GM19455 (cell line): ENCODE results near the gene NCK2.
A peak's percentile ranks its signal among the peaks of the same experiment; 100 is the strongest.

ENCODE experiments used
- ATAC-seq: cut with Tn5 transposase; IDR thresholded peaks from one replicate; pipeline ENCODE4 v1.9.1; 2021; ENCODE audit not compliant: unreplicated experiment

Gene NCK2

DNA sequence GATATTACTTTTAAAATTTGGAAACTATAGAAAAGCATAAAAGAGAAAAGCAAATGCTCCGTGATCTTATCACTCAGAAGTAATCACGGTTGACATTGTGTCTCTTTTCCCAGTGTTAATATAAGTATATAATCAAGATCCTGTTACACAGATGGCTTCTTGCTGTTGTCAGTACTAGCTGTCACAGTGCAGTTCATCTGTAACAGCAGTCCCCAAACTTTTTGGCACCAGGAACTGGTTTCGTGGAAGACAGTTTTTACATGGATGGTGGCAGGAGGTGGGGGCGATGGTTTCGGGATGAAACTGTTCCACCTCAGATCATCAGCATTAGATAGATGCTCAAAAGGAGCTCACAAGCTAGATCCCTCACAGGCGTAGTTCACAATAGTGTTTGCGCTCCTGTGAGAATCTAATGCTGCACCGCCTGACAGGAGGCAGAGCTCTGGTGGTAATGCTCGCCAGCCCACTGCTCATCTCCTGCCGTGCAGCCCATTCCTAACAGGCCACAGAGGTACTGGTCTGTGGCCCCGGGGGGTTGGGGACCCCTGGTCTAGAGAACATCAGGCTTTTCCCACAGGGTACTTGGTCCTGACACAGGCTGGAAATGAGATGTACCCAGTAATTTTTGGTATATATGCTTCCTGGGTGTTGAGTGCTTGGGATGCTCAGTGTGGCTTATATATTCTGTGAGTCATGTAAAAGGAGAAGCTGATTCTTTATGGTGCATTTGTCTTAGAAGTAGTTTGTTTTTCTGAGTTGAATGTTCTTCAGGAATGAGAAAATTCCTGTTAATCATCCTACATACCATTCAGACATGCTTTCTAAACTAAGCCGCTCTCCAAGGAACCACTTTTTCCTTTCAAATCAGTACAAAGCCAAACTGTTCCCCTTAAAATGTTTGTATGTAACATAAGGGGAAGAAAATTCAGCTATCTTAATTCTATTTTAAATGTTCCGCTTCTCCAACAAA, 121.8 kb downstream of the NCK2 start:
- no peak for ATAC-seq

DNA sequence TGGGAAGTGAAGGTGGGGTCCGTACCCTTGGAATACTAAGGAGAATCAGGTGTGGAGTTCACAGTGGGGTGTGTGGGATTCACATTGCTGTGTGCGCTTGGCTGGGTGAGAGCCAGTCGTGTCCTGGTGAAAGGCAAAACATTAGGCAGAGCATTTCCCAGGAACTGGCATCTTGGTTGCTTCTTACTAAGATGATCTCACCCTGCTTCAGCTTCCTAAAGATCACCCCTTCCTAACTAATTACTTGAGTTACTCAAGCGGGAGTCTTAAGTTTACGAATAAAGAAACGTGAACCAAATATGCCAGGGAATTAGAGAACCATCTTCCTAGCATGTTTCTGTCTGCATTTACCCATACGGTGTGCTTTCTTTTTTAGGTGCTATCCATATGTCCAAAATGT, 122.9 kb downstream of the NCK2 start:
- no peak for ATAC-seq

DNA sequence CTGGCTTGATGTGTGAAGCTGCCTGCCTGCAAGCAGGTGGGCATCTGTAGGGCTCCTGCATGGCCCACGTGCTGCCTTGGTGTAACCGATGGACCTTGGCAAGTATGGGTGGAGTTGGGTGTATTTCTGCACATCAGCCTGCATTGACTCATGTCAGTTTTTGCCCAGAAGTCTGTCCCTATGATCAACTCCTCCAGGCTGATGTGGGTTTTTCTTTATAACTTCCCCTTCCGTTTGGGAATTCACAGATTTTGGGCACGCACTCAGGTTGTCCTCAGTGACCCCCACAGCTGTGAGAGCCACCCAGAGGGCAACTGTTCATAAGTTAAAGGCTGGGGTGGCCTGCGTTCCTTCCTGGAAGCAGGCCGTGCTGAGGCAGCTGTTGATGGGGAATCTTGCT, 123.3 kb downstream of the NCK2 start:
- no peak for ATAC-seq

DNA sequence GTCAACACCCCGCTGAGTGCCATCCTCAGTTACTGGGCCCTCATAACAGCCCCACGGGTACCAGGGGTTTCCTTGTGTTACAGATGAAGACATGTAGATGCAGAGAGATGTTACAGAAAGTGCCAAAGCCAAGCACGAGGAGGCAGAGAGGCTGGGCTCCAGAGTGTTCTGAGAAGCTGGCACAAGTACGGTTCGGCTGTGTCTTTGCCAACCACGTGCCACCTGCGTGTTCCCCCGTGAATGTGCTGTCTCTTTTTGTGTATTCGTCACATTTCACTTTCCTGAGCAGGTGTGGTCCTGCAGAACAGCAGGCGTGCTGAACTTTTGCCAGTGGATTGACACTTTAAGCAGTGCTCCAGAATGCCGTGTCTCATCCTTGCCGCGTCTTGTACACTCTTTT, 124.6 kb downstream of the NCK2 start:
- ATAC-seq, result no peak

DNA sequence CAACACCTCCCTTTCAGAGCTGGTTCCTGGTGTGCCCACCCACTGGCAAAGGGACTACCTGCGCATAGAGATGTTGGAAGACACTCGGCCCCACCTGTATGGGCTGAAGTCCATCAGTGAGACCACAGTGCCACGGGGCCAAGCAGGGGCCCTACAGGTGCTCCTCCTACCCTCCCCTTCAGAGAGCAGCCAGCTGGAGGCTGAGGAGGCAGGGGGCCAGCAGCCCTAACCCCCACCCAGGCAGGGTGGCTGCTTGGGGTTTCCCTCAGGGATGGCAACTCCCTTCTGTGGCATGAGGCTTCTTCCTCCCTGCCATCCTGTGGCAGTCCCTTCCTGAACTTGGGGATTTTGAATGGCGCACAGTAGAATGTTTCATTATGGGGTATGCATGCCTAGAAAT, 125.3 kb downstream of the NCK2 start:
- no peak for ATAC-seq

DNA sequence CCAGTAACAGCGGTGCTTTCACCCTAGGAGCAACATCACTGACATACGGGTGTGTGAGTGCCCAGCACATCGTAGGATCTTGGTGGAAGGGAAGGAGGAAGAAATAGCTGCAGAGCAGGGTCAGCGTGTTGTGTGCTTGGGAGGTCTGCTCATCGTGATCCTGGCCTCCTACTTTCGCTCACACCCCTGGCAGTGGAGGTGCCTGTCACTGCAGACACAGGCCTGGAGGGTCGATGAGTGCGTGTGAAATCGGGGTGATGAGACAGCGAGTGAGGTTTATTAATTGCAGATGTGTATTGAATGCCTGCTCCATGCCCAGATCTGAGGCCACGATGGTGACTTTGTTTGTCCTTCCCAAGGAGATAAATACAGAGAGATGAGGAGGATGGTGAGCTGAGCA, 126.1 kb downstream of the NCK2 start:
- no peak for ATAC-seq

DNA sequence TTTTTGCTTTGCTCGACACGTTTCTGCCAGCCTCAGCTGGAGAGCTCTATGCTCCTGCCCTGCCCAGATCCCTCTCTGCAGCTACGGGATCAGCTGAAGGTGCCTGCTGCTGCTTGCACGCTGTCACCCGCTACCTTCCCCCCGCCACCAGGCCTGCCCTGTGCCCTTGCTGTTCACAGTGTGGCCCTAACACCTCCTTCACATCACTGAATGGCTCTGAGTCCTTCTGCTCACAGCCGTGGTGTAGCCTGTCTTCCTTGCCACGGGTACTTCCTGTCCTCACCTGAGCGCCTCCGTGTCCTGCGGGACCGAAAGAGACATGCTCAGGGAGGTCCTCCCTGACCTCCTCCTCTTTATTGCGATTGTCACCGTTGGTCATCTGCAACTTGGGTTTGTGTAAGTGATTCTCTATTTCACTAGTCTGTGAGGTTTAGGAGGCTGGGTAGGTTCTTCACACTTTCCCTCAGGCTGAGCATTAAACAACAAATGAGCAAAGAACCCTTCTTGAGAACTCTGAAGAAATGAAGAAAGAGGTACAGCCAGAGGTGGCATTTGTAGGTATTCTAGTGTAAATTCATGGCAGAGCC, 127.5 kb downstream of the NCK2 start:
- ATAC-seq, result no peak

DNA sequence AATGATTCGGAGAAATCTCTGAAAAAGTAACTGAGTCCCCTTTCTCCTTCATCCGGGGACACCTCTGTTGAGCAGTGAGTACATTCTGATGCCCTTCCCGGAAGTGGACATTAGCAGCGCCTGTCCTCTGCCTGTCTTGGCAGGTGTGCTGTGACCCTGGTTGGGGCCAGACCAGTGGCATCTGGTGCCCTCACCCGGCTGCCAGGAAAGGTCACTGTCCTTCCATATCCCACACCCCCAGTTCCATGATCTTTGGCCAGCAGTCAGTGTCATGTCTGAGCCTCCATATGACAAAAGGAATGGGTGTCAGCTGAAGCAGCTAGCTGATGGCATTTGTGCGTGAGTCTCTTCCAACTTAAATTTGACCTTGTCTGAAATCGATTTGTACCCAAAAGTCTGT, 128.1 kb downstream of the NCK2 start:
- ATAC-seq, result no peak

DNA sequence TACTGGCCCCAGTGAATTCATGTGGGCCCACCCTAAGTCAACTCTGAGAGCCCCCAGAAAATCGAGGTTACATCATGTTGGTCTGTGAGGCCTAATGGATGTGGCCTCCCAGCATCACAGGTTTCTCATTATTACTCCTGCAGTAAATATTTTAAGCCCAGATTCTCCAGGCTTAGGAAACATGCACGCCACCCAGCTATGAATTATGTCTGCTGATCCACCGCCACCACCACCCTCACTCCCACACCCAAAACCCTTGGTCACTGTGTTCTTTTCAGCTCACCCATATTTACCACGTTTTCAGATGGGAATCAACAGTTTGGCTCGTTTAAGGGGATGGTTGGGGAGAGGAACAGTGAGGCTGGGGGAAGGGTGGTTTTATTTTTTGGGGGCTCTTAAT, 128.6 kb downstream of the NCK2 start:
- ATAC-seq, result peak; percentile 3

DNA sequence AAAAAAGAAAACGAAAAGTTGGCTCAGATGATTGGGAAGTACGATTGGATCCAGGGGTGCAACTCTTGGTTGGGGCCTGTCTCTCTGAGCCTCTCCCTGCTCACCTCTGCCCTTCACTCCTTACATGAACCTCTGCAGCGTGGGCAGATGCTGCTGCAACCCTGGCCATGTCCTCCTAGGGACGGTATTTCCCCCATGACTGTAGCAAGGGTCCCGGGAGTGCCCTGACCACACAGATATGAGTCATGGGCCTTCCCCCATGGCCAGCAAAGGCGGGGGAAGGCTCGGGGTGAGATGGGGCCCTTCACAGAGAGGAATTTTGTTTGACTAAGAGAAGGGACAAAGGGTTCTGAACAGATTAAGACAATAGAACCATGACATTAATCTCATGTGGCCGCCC, 129.0 kb downstream of the NCK2 start:
- peak; percentile 75 for ATAC-seq

DNA sequence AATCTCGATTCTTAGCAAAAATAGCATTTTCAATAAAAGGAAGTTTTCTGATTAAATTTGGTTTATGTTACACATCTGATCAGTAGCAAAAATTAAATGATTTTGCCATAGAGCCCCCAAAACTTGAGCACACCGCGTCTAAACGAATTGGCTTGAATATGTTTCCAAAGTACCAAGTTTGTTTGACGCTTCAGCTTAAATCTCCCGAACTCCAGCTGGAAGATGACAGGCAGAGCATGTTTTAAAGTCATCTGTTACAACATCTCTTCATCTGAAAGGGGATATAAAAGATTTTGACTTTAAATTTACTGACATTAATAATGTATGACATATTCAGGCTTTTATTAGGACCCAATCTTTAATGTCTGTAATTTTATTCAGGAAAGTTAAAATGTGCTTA, 129.8 kb downstream of the NCK2 start:
- no peak for ATAC-seq

DNA sequence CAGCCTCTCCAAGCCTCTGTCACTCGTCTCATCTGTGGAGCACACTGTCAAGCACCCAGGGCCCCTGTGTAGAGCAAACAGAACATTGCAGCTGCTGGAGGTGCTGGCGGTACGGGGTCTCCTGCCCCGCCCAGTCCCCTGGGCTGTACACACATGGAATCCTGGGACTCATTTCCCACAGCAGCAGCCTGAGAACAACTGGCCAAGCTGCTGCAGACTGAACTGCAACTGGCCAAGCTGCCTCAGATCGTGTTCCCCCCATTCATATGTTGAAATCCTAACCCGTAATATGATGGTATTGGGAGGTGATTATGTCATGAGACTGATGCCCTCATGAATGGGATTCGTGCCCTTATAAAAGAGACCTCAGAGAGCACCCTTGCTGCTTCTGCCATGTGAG, 130.5 kb downstream of the NCK2 start:
- ATAC-seq, result no peak

DNA sequence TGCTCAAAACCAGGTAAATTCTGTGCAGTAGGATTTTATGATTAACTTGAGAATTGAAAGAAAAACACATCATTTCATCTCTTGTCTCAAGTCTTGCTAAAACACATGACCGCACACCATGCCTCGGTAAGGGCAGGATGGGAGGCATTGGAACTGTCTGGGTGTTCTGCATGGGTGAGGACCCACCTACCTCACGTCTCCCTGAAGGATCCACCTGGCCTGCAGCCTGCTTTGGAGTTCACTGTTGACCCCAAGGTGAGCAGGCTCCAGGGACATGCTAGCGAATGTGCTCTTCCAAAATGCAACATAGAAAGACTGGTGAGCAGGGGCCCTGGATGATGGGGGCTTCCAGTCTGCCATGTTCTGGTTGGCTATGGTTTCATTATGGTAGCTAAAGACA, 131.5 kb downstream of the NCK2 start:
- ATAC-seq, result no peak

DNA sequence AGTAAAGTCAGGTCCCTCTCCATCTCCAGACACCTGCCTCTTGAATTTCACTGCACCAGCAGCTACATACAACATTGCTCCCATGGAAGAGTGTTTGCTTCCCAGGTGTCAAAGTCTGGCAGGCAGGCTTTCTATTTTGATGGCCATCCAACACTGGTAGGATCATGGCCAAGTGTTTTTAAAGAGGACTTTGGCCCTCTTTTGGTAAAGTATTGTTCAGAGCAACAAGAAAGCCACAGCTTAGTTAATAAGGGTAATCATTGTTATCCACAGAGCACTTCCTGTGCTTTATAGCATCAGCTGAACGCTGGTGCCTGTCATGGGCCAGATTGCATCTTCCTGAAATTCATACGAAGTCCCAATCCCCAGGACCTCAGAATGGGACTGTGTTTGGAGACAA, 133.2 kb downstream of the NCK2 start:
- no peak for ATAC-seq

DNA sequence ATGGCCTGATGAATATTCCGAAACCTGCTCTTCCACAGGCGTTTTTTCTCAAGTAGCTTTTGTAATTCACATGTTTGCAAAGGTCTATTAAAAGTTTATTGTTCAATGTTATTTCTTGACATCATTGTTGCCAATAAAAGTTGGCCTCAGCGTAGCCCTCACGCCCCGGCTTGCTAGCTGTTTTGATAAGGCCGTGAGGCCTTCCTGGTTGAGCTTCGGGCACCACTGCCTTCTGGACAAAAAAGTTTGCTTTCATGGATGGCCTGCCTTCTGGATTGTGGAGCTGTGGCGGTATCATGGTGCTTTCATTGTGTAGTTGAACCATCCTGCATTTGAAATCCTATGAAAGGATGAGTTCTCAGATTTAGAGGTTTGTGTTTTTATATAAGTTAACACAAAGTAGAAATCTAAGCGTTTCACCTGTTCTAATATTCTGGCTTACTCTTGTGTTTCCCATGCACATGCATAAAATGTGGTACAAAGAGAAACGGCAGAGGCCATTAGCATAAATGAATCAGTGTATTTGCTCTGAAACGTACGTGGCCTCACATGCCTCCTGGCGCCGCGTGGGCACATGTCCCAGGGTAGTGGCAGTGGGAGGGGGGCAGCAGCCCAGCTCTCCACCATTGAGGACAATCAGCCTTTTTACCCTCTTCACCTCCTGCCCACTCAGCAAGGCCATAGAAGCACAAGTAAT, 134.5 kb downstream of the NCK2 start:
- ATAC-seq, result no peak

DNA sequence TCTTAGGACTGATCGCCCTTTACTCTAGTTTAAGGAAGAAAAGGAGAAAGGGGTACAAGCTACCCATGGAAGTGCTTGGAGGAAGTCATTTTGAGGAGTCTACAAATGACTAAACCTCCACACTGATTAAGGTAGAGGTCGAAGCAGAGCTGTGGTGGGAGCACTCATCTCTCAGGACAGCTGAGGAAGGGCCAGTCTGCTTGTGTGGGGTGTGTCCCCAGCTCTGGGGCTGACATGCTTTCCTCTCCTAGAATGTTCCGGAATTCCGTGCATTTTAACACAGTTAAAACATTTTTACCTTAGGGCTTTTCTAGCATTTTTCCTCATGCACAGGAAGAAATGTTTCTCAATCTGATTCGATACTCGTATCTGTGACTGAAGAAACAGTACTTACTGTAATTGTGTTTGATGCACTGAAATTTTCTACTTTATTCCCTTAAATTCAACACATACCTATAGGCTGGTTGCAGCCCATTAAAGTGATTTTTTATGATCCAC, 135.1 kb downstream of the NCK2 start:
- ATAC-seq, result no peak

DNA sequence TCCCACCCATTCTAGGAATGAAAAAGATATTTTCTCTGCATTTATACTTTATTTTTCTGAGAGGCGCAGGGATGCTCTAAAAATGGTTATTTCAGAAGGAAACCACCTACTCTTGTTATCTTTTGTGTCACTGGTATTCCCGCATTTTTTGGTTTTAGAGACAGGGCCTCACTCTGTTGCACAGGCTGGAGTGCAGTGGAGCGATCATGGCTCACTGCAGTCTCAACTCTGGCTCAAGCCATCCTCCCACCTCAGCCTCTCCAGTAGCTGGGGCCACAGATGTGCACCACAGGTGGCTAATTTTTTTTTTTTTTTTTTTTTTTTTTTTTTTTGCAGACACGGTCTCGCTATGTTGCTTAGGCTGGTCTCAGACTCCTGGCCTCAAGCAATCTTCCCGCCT, 135.9 kb downstream of the NCK2 start:
- no peak for ATAC-seq

DNA sequence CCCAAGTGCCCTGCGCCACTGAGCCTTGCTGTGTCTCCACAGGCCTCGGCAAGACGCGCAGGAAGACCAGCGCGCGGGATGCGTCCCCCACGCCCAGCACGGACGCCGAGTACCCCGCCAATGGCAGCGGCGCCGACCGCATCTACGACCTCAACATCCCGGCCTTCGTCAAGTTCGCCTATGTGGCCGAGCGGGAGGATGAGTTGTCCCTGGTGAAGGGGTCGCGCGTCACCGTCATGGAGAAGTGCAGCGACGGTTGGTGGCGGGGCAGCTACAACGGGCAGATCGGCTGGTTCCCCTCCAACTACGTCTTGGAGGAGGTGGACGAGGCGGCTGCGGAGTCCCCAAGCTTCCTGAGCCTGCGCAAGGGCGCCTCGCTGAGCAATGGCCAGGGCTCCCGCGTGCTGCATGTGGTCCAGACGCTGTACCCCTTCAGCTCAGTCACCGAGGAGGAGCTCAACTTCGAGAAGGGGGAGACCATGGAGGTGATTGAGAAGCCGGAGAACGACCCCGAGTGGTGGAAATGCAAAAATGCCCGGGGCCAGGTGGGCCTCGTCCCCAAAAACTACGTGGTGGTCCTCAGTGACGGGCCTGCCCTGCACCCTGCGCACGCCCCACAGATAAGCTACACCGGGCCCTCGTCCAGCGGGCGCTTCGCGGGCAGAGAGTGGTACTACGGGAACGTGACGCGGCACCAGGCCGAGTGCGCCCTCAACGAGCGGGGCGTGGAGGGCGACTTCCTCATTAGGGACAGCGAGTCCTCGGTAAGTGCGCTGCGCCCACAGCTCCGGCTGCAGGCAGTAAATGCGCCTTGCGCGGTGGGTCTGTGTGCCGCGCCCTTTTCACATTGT, 136.8 kb downstream of the NCK2 start:
- ATAC-seq, result no peak

DNA sequence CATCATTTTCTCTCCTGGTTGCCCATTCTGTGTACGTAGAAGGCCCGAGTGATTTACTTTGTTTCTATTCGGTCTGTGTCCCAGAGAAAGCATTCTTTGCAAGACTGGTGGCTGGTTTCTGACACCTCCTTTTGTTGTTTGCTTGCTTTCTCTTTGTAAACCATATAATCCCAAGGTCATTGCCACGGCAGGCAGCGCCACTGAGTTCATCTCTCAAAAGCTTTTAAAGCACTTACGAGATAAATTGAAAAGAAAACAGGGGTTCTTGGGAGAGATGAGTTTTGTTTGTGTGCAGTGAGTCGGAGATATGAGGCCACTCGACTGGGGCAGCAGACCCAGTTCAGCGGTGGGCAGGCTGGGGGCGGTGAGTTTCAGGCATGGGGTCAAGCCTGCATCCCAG, 137.6 kb downstream of the NCK2 start:
- no peak for ATAC-seq

DNA sequence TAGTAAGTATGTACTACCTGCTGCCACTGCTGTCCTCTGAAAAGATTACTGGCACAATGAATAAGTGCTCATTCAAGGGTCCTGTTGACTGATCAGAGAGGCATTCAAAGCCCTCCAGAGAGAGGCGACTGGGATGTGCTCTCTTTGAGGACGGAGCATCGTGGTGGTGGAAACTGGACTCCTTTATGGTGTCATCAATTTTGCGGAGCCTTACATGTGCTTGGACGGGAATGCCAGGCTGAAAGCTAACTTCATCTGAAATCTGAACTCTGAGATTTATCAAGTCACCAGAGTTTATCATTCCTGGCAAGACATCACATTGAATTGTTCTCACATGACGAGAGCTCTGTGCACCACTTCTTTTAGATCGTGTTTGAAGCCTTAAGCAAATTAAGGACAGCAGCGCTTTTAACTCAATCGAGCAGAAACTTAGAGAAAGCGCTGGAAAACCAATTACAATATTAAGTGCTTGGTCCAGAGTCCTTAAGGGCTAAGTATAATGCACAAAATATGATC, 138.3 kb downstream of the NCK2 start:
- ATAC-seq, result no peak
